Transverse colon (tissue), 4 donors: Measurements from ENCODE around the gene SLC22A23. TPM values are rescaled to one million over a fixed set of nuclear protein-coding genes. Genes with fewer than 3 reads are reported as not detected.

Experiments used
- DNase-seq: peaks from one replicate; pipeline ENCODE4 v3.0.0-alpha.2; 2019
- H3K27ac ChIP-seq, 4 donors: fragments of 200-600 bp; sonication (generic); 2 replicates each; pipeline ENCODE4 v1.5.1; 2016 to 2018; ENCODE audit warnings: inconsistent platforms in 4 of 4
- H3K27me3 ChIP-seq: fragments of 200-600 bp; sonication (generic); 2 replicates; pipeline ENCODE4 v1.5.1; 2017; ENCODE audit warnings: inconsistent platforms
- H3K36me3 ChIP-seq, 4 donors: fragments of 200-600 bp; sonication (generic); 2 replicates each; pipeline ENCODE4 v1.5.1; 2017 to 2019; ENCODE audit warnings: inconsistent platforms in 4 of 4
- H3K4me1 ChIP-seq, 4 donors: fragments of 200-600 bp; sonication (generic); 2 replicates each; pipeline ENCODE4 v1.5.1; 2017 to 2020; ENCODE audit warnings: inconsistent platforms in 4 of 4
- H3K4me3 ChIP-seq, 4 donors: fragments of 200-600 bp; sonication (generic); 1 replicate in 1 of 4; 2 replicates in 3 of 4; pipeline versions ENCODE4 v1.5.1 to v1.6.1; 2017 to 2019; ENCODE audit warnings: inconsistent platforms in 4 of 4
- H3K9me3 ChIP-seq, 2 donors: fragments of 200-600 bp; sonication (generic); 2 replicates each; pipeline ENCODE4 v1.5.1; 2017 to 2019; ENCODE audit warnings: inconsistent platforms in 2 of 2
- CTCF ChIP-seq, 5 experiments: fragments of 200-600 bp in 3 of 5; fragments of 450-650 bp in 2 of 5; sonication (generic) in 3 of 5; IDR thresholded peaks; 1 replicate in 2 of 5; 2 replicates in 3 of 5; pipeline ENCODE4 v1.5.1; 2016 to 2017; ENCODE audit warnings: antibody characterized with exemption in 5 of 5, inconsistent platforms in 3 of 5, mild to moderate bottlenecking in 2 of 5, moderate library complexity in 1 of 5
- EP300 ChIP-seq: sonication (generic); formaldehyde crosslinking; IDR thresholded peaks from one replicate; pipeline ENCODE4 v1.6.1; 2017; ENCODE audit warnings: antibody characterized with exemption, low read depth
- POLR2A ChIP-seq: fragments of 450-650 bp; IDR thresholded peaks from one replicate; pipeline ENCODE4 v1.6.1; 2016; ENCODE audit warnings: antibody characterized with exemption, mild to moderate bottlenecking, moderate library complexity
- POLR2AphosphoS5 ChIP-seq, 3 donors: sonication (generic); formaldehyde crosslinking; IDR thresholded peaks; one replicate each; pipeline ENCODE4 v1.6.1; 2016; ENCODE audit warnings: antibody characterized with exemption in 3 of 3
- WGBS, 2 donors: methylation state at CpG; one replicate each; pipeline ENCODE4 v1.1.5; 2018; ENCODE audit warnings: low coverage in 1 of 2; 5-methylcytosine and 5-hydroxymethylcytosine counted together
- in situ Hi-C, 4 donors: fragments of 200-750 bp; cut with MboI; loops; one replicate each; pipeline versions ENCODE4 v1.15.0 to v1.15.1; 2017; ENCODE audit warnings: low sequenced_read_pairs in 3 of 4, low pct_ligation_motif_present in 1 of 4, low pct_unique_long_range_greater_than_20kb in 1 of 4
- intact Hi-C: fragments of 100-400 bp; cut with DNase I; formaldehyde crosslinking; loops from one replicate; pipeline ENCODE4 v1.15.1; 2023; ENCODE audit warnings: low total_unique reads
- total RNA-seq, 4 donors: library from RNA; depleted of rRNA; stranded (reverse); fragments of >200 nt; gene quantifications; one replicate each; pipeline ENCODE4 v1.1.0, GENCODE V29; 2016

SLC22A23 gene
- total RNA-seq, 4 donors from 2014 or later = 96.1 to 161 (median 117) TPM

GRCh38 chr6:3252369-3252768, 204.5 kb downstream of the SLC22A23 start:
- DNase-seq = no peak
- WGBS, 2 donors = 89 to 93% methylated on average over 2 to 10 of the region's 10 CpGs
- intact Hi-C loops (loop anchor here (5.0 kb wide), 2 partner anchors 90 to 125 kb away; no protein-coding TSS in a partner anchor), in situ Hi-C loops (loop anchor here in 3 of 4 donors (5.0 to 10.0 kb wide), 3 partner anchors 125 to 130 kb away; no protein-coding TSS in a partner anchor)
- Histone ChIP-seq H3K36me3 (no peaks in the 10 kb centered on the region), H3K4me3 (no peak overlapping the region), H3K27me3 (no peaks in the 10 kb centered on the region), H3K4me1 (peaks cover 0 to 20% (median 8%) of the 10 kb centered on the region in 4 donors), H3K9me3 (no peaks in the 10 kb centered on the region), H3K27ac (no peak overlapping the region)
- no peak for TF ChIP-seq POLR2AphosphoS5 (IDR thresholded peaks at IDR 0.05)
- no peak for TF ChIP-seq CTCF (IDR thresholded peaks at IDR 0.05)
- no peak for TF ChIP-seq POLR2A
- TF ChIP-seq EP300 = no peak

GRCh38 chr6:3251462-3252314, 205.2 kb downstream of the SLC22A23 start:
- 37 to 81% methylated on average over 8 to 20 of the region's 20 CpGs for WGBS, 2 donors
- in situ Hi-C loops (loop anchor here in 3 of 4 donors (5.0 to 10.0 kb wide), 3 partner anchors 124 to 129 kb away; no protein-coding TSS in a partner anchor), intact Hi-C loops (loop anchor here (5.0 kb wide), 2 partner anchors 89 to 124 kb away; no protein-coding TSS in a partner anchor)
- no peaks in the 10 kb centered on the region for H3K9me3 ChIP-seq
- peaks cover 0 to 21% (median 11%) of the 10 kb centered on the region in 4 donors for H3K4me1 ChIP-seq
- no peak overlapping the region for H3K4me3 ChIP-seq
- no peak overlapping the region for H3K27ac ChIP-seq
- no peaks in the 10 kb centered on the region for H3K27me3 ChIP-seq
- TF ChIP-seq POLR2AphosphoS5 (IDR thresholded peaks at IDR 0.05) (peak in 1 of 3 donors; percentile 9), POLR2A (no peak), EP300 (no peak), CTCF (IDR thresholded peaks at IDR 0.05) (peak; percentile 94 to 99 (median 98))
- DNase-seq = peak; percentile 90
- no peaks in the 10 kb centered on the region for H3K36me3 ChIP-seq

- DNase-seq = no peak
- H3K36me3 ChIP-seq = no peaks in the 10 kb centered on the region
- no peaks in the 10 kb centered on the region for H3K9me3 ChIP-seq
- peaks cover 0 to 21% (median 11%) of the 10 kb centered on the region in 4 donors for H3K4me1 ChIP-seq
- intact Hi-C loops = loop anchor here (5.0 kb wide), 2 partner anchors 88 to 123 kb away; no protein-coding TSS in a partner anchor
- in situ Hi-C loops = loop anchor here in 3 of 4 donors (5.0 to 10.0 kb wide), 3 partner anchors 123 to 128 kb away; no protein-coding TSS in a partner anchor
- no peak overlapping the region for H3K4me3 ChIP-seq
- 81 to 100% methylated on average over 1 to 9 of the region's 9 CpGs for WGBS, 2 donors
- H3K27ac ChIP-seq = no peak overlapping the region
- TF ChIP-seq POLR2AphosphoS5 (IDR thresholded peaks at IDR 0.05) = peak in 1 of 3 donors; percentile 23
- no peak for TF ChIP-seq POLR2A
- TF ChIP-seq CTCF (IDR thresholded peaks at IDR 0.05) = no peak
- no peak for TF ChIP-seq EP300
- H3K27me3 ChIP-seq = no peaks in the 10 kb centered on the region
Measured at GRCh38 chr6:3250231-3250675, 206.6 kb downstream of the SLC22A23 start.

GRCh38 chr6:3249821-3250220, 207.0 kb downstream of the SLC22A23 start:
- Histone ChIP-seq H3K27ac (no peak overlapping the region), H3K36me3 (no peaks in the 10 kb centered on the region), H3K27me3 (no peaks in the 10 kb centered on the region), H3K4me1 (peaks cover 0 to 21% (median 11%) of the 10 kb centered on the region in 4 donors), H3K4me3 (no peak overlapping the region), H3K9me3 (no peaks in the 10 kb centered on the region)
- intact Hi-C loops (loop anchor here (5.0 kb wide), 2 partner anchors 88 to 123 kb away; no protein-coding TSS in a partner anchor), in situ Hi-C loops (loop anchor here (5.0 to 10.0 kb wide), 4 partner anchors 123 to 255 kb away; partner anchors contain the start of gene NQO2 (in 1 of the 4))
- WGBS, 2 donors = 90% methylated on average over 3 of the region's 3 CpGs; no CpG with 5 or more reads in 1 of the 2 donors
- no peak for TF ChIP-seq CTCF (IDR thresholded peaks at IDR 0.05)
- TF ChIP-seq POLR2A = no peak
- no peak for TF ChIP-seq POLR2AphosphoS5 (IDR thresholded peaks at IDR 0.05)
- TF ChIP-seq EP300 = no peak
- DNase-seq = no peak
